GM18508 (cell line): ENCODE results near the gene MYO1B.

Source experiments
- ATAC-seq: cut with Tn5 transposase; IDR thresholded peaks from one replicate; pipeline ENCODE4 v1.9.1; 2021; ENCODE audit warnings: moderate number of reproducible peaks; ENCODE audit not compliant: insufficient read depth, unreplicated experiment

MYO1B gene

GRCh38 chr2:191291471-191291870 is 46.3 kb downstream of the MYO1B start:
- no peak for ATAC-seq

GRCh38 chr2:191292869-191293268 is 47.7 kb downstream of the MYO1B start:
- no peak for ATAC-seq

- no peak for ATAC-seq
These were observed 49.9 kb downstream of the MYO1B start for GRCh38 chr2:191295088-191295487.

- no peak for ATAC-seq
These were observed 51.1 kb downstream of the MYO1B start for GRCh38 chr2:191296083-191297006.

GRCh38 chr2:191297033-191297432 is 51.8 kb downstream of the MYO1B start:
- no peak for ATAC-seq

- ATAC-seq = no peak
These were observed 53.1 kb downstream of the MYO1B start for GRCh38 chr2:191298306-191298705.

- no peak for ATAC-seq
These were observed 53.8 kb downstream of the MYO1B start for GRCh38 chr2:191299010-191299409.

- ATAC-seq = no peak
These were observed 54.7 kb downstream of the MYO1B start for GRCh38 chr2:191299866-191300265.

GRCh38 chr2:191301971-191302370 is 56.8 kb downstream of the MYO1B start:
- no peak for ATAC-seq

- ATAC-seq = peak; percentile 68
These were observed 57.4 kb downstream of the MYO1B start for GRCh38 chr2:191302459-191303139.

GRCh38 chr2:191303140-191304005 is 58.2 kb downstream of the MYO1B start:
- ATAC-seq = no peak

GRCh38 chr2:191304939-191305875 is 60.0 kb downstream of the MYO1B start:
- no peak for ATAC-seq

- no peak for ATAC-seq
These were observed 62.8 kb downstream of the MYO1B start for GRCh38 chr2:191308026-191308425.

- ATAC-seq = no peak
These were observed 66.0 kb downstream of the MYO1B start for GRCh38 chr2:191311156-191311555.

- ATAC-seq = no peak
These were observed 66.4 kb downstream of the MYO1B start for GRCh38 chr2:191311627-191312026.

- no peak for ATAC-seq
These were observed 67.0 kb downstream of the MYO1B start for GRCh38 chr2:191312163-191312562.

- no peak for ATAC-seq
These were observed 67.5 kb downstream of the MYO1B start for GRCh38 chr2:191312662-191313061.

GRCh38 chr2:191314697-191315364 is 69.6 kb downstream of the MYO1B start:
- no peak for ATAC-seq

- ATAC-seq = no peak
These were observed 70.2 kb downstream of the MYO1B start for GRCh38 chr2:191315365-191315752.
